ENCODE results near the gene FAR2.
A peak's percentile ranks its signal among the peaks of the same experiment; 100 is the strongest.
"Not testable (repeated sequence)": the region's sequence is repeated elsewhere in the genome, so short reads cannot be mapped to it uniquely, and the experiment has no call there.

The FAR2 gene

DNA sequence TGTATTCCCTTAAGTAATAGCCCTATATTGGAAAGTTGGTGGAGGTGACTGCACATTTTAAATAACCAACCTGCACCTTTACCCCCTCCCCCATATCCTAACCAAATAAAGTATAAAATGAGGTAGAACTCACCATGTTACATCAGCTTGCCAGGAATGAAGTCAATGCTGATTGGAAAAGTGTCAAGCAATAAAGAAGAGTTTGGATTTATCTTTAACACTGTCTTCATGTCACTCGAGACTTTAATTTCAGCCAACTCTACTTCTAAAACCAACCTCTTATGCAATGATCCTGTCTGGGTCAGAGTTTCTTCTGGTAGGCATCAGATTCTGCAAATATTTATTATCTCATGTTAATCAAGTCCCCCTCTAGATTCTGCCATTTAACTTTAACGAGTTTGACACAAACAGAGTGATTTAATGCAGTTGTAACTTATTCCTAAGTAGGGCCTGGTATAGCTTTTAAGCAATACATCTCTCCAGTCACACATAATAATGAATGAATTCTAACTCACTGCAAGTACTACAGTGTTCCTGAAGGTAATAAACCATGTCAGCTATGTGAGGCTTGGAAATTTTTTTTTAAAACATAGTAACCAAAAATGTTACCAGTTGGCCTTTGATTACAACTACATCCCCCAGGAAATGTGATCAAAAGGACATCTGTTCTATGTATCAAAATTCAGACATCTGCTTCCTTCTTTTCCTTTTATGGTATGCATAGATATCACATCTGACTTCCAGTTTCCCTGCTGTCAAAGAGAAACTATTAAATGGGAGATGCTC is 133.1 kb downstream of the FAR2 start:
- DNase-seq = no peak

DNA sequence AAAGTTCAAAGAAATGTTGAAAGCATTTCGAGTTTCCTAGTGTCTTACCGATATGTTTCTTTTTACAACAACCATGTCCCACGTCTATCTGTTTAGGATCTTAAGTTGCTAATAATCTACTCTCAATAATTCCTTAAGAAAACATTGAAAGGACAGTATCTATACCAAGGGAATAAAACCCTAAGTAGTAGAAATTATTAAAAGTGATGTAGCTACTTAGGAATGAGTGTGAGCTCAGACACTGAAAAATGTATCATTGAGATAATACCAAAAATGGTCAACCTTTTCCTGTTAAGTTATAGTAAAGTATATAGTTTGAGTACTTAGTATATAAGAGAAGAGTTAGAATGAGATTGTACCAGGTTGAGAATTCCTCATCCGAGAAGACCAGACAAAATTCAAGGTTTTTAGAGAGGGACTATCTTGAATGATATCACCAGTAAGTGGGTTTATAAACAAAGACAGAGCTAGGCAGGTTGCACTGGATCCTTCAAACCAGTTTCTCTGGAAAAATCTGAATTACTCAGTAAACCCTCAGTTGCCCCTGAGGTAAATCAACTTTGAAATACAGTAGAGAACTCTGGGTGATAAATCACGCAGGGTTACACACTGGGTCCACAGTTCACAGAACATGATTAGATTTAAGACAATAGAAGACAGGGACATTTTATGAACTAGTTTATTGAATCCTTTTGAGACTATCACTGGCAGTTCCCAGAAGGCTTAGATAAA is 135.1 kb downstream of the FAR2 start:
- no peaks in the 10 kb centered on the region for H3K27me3 ChIP-seq (replicated peaks)
- TF ChIP-seq, protein P1, sequence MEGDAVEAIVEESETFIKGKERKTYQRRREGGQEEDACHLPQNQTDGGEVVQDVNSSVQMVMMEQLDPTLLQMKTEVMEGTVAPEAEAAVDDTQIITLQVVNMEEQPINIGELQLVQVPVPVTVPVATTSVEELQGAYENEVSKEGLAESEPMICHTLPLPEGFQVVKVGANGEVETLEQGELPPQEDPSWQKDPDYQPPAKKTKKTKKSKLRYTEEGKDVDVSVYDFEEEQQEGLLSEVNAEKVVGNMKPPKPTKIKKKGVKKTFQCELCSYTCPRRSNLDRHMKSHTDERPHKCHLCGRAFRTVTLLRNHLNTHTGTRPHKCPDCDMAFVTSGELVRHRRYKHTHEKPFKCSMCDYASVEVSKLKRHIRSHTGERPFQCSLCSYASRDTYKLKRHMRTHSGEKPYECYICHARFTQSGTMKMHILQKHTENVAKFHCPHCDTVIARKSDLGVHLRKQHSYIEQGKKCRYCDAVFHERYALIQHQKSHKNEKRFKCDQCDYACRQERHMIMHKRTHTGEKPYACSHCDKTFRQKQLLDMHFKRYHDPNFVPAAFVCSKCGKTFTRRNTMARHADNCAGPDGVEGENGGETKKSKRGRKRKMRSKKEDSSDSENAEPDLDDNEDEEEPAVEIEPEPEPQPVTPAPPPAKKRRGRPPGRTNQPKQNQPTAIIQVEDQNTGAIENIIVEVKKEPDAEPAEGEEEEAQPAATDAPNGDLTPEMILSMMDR (IDR thresholded peaks at IDR 0.05; ENCODE audit: low read depth, low read length, missing control alignments) = no peak
- in situ Hi-C loops (cut with HindIII; ENCODE audit: low pct_ligation_motif_present, low sequenced_read_pairs) = no loop called here
- H3K4me3 ChIP-seq (ENCODE audit: low read depth, low read length) = no peak overlapping the region
- peak overlapping the region; percentile 68 for H3K27ac ChIP-seq
- H3K36me3 ChIP-seq (replicated peaks) = no peaks in the 10 kb centered on the region
- DNase-seq = peak; percentile 4

More for the DNA sequence above, 133.1 kb downstream of the FAR2 start:
- in situ Hi-C loops (cut with HindIII; ENCODE audit: low pct_ligation_motif_present, low sequenced_read_pairs) = no loop called here
- H3K36me3 ChIP-seq (replicated peaks) = no peaks in the 10 kb centered on the region
- no peak overlapping the region for H3K27ac ChIP-seq
- no peak overlapping the region for H3K4me3 ChIP-seq (ENCODE audit: low read depth, low read length)
- no peaks in the 10 kb centered on the region for H3K27me3 ChIP-seq (replicated peaks)
- TF ChIP-seq, protein P1 (IDR thresholded peaks at IDR 0.05; ENCODE audit: low read depth, low read length, missing control alignments) = no peak

- H3K27me3 ChIP-seq (replicated peaks) = no peaks in the 10 kb centered on the region
- peak; percentile 51 for DNase-seq
- H3K36me3 ChIP-seq (replicated peaks) = no peaks in the 10 kb centered on the region
- TF ChIP-seq, protein P1 (IDR thresholded peaks at IDR 0.05; ENCODE audit: low read depth, low read length, missing control alignments) = no peak
- peak overlapping the region; percentile 48 for H3K27ac ChIP-seq
- H3K4me3 ChIP-seq (ENCODE audit: low read depth, low read length) = no peak overlapping the region
- in situ Hi-C loops (cut with HindIII; ENCODE audit: low pct_ligation_motif_present, low sequenced_read_pairs) = no loop called here
These were observed 137.2 kb downstream of the FAR2 start for GRCh38 chr12:29286081-29286790.

GRCh38 chr12:29287622-29288021 is 138.5 kb downstream of the FAR2 start:
- no peak overlapping the region for H3K4me3 ChIP-seq (ENCODE audit: low read depth, low read length)
- no peaks in the 10 kb centered on the region for H3K36me3 ChIP-seq (replicated peaks)
- TF ChIP-seq, protein P1 (IDR thresholded peaks at IDR 0.05; ENCODE audit: low read depth, low read length, missing control alignments) = no peak
- DNase-seq = no peak
- H3K27me3 ChIP-seq (replicated peaks) = no peaks in the 10 kb centered on the region
- in situ Hi-C loops (cut with HindIII; ENCODE audit: low pct_ligation_motif_present, low sequenced_read_pairs) = no loop called here
- H3K27ac ChIP-seq = no peak overlapping the region

DNA sequence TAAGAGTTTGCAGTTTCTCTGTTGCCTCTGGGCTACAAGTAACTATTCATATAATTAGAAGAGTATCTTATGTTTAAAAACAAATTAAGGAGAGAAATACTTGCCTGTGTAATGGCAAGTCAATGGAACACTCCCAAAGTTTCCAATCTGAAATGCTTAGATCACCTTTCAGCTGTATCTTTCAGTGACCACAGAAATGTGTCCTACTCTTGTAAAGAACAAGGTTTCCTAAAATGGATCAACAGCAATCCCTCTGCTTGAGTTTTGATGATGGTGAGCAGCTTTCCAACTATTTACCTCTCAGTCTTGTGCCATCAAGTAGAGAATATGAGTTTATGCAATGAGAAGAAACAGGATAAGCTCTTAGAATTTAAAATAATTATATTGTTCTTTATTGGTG is 139.0 kb downstream of the FAR2 start:
- no peaks in the 10 kb centered on the region for H3K27me3 ChIP-seq (replicated peaks)
- TF ChIP-seq, protein P1 (IDR thresholded peaks at IDR 0.05; ENCODE audit: low read depth, low read length, missing control alignments) = no peak
- no peaks in the 10 kb centered on the region for H3K36me3 ChIP-seq (replicated peaks)
- no peak overlapping the region for H3K27ac ChIP-seq
- H3K4me3 ChIP-seq (ENCODE audit: low read depth, low read length) = no peak overlapping the region
- in situ Hi-C loops (cut with HindIII; ENCODE audit: low pct_ligation_motif_present, low sequenced_read_pairs) = no loop called here
- no peak for DNase-seq

DNA sequence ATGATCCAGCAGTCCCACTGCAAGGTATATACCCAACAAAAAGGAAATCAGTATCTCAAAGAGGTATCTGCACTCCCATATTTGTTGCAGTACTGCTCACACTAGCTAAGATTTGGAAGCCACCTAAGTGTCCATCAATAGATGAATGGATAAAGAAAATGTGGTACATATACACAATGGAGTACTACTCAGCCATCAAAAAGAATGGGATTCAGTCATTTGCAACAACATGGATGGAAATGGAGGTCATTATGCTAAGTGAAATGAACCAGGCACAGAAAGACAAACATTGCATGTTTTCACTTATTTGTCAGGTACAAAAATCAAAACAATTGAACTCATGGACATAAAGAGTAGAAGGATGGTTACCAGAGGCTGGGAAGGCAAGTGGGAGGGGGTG is 141.4 kb downstream of the FAR2 start:
- H3K27me3 ChIP-seq (replicated peaks); H3K4me3 ChIP-seq (ENCODE audit: low read depth, low read length); in situ Hi-C loops (cut with HindIII; ENCODE audit: low pct_ligation_motif_present, low sequenced_read_pairs); DNase-seq; H3K36me3 ChIP-seq (replicated peaks); H3K27ac ChIP-seq: not testable (repeated sequence)
